Endodermal cell (in vitro differentiated cells): ENCODE measurements around the gene UQCC2. TPM values are rescaled to one million over a fixed set of nuclear protein-coding genes. Genes with fewer than 3 reads are reported as not detected.

Experiments
- DNase-seq: peaks from one replicate; pipeline ENCODE4 v3.0.0-alpha.2; 2017
- H3K27ac ChIP-seq: 2 replicates; pipeline ENCODE4 v1.5.1; 2013; ENCODE audit warnings: mild to moderate bottlenecking, low read depth, low read length, moderate library complexity
- H3K27me3 ChIP-seq: 2 replicates; pipeline ENCODE4 v1.6.1; 2013; ENCODE audit warnings: mild to moderate bottlenecking, low read length, moderate library complexity; ENCODE audit not compliant: insufficient read depth, control insufficient read depth, poor library complexity, severe bottlenecking
- H3K36me3 ChIP-seq: 2 replicates; pipeline ENCODE4 v1.7.0; 2013; ENCODE audit warnings: mild to moderate bottlenecking, low read length, moderate library complexity; ENCODE audit not compliant: control insufficient read depth, insufficient read depth
- H3K4me1 ChIP-seq: one replicate; pipeline ENCODE4 v1.7.0; 2013; ENCODE audit warnings: low read length; ENCODE audit not compliant: control insufficient read depth, insufficient read depth
- H3K4me3 ChIP-seq: 2 replicates; pipeline ENCODE4 v1.5.1; 2013; ENCODE audit warnings: mild to moderate bottlenecking, low read length, moderate library complexity
- H3K9ac ChIP-seq: 2 replicates; pipeline ENCODE4 v1.6.1; 2013; ENCODE audit warnings: mild to moderate bottlenecking, low read length, moderate library complexity; ENCODE audit not compliant: poor library complexity, severe bottlenecking; ENCODE audit errors: extremely low read depth
- H3K9me3 ChIP-seq: 2 replicates; pipeline ENCODE4 v1.6.1; 2013; ENCODE audit warnings: mild to moderate bottlenecking, low read length, moderate library complexity; ENCODE audit not compliant: control insufficient read depth
- H3K27ac Mint-ChIP-seq: 2 replicates; pipeline ENCODE4 v1.8.0; 2020; ENCODE audit warnings: mixed read lengths
- H3K27me3 Mint-ChIP-seq: 2 replicates; pipeline ENCODE4 v1.8.0; 2021; ENCODE audit warnings: mild to moderate bottlenecking, mixed read lengths; ENCODE audit not compliant: insufficient read depth
- H3K36me3 Mint-ChIP-seq: 2 replicates; pipeline ENCODE4 v1.8.0; 2020; ENCODE audit warnings: low read depth, mixed read lengths
- H3K4me1 Mint-ChIP-seq: 2 replicates; pipeline ENCODE4 v1.8.0; 2020; ENCODE audit warnings: mixed read lengths
- H3K4me3 Mint-ChIP-seq: 2 replicates; pipeline ENCODE4 v1.8.0; 2020; ENCODE audit warnings: mild to moderate bottlenecking, moderate library complexity, mixed read lengths
- H3K9me3 Mint-ChIP-seq: 2 replicates; pipeline ENCODE4 v1.8.0; 2020; ENCODE audit warnings: mild to moderate bottlenecking, mixed read lengths
- WGBS, 2 experiments: methylation state at CpG; one replicate each; pipeline versions ENCODE4 v1.1.5 to v1.1.7; 2013; ENCODE audit warnings: missing lambda C conversion rate in 2 of 2, mixed read lengths in 1 of 2; ENCODE audit not compliant: insufficient coverage in 1 of 2, insufficient read length in 1 of 2; 5-methylcytosine and 5-hydroxymethylcytosine counted together
- total RNA-seq, 2 donors: library from RNA; stranded (reverse); fragmentation: NEBNext Ultra II Directional in 1 of 2; extraction: Animal tissue kit (Norgen Biotek cat#: 25700) in 1 of 2; gene quantifications; 2 replicates in 1 of 2; 3 replicates in 1 of 2; pipeline ENCODE4 v1.2.1, GENCODE V29; 2021
- TF ChIP-seq, protein P1 (sequence below): fragments of 200-600 bp; sonication (generic); conservative IDR thresholded peaks from 2 replicates; pipeline ENCODE4 v1.5.0; 2021; ENCODE audit warnings: antibody characterized with exemption, mild to moderate bottlenecking

Gene UQCC2
- total RNA-seq, 2 donors from 2014 or later: 120 to 174 TPM

DNA sequence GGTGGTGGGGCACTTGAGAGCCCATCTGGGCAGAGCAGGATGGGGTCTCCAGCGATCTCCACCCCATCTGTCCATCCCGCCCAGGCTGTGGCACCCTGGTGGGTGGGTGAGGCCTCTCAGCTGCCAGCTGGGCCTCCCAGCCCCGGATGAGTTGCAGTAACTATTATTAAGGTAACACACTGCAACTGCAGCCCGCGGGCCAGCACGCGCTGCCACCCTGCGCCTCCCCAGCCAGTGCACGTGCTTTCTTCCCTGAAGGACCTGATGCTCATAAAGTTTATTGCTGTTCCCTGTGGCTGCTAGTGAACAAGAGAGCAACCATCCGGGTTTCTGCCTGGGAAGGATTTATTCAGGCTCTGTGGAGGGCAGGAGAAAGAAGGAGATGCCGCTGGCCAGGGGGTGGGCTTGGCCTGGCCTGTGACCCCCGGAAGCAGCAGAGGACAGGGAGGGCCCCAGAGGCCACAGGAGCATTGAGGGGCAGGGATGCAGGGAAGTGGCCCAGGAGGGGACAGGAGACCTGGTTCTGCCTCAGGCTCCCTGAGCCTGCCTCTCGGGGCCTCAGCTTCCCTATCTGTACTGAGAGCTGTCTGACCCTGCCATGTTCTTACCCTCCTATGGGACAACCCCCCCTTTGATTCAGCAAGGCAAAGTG, 33.5 kb upstream of the UQCC2 start:
- no peak overlapping the region for H3K9ac ChIP-seq
- Mint-ChIP-seq H3K27me3 (peaks cover 8% of the 10 kb centered on the region), H3K36me3 (no peaks in the 10 kb centered on the region), H3K27ac (no peak overlapping the region), H3K9me3 (no peaks in the 10 kb centered on the region), H3K4me3 (no peak overlapping the region), H3K4me1 (peaks cover 33% of the 10 kb centered on the region)
- no peaks in the 10 kb centered on the region for H3K9me3 ChIP-seq
- WGBS, 2 experiments: 72 to 81% methylated on average over 10 to 13 of the region's 13 CpGs
- H3K4me3 ChIP-seq: no peak overlapping the region
- DNase-seq: no peak
- peaks cover 22% of the 10 kb centered on the region for H3K4me1 ChIP-seq
- no peaks in the 10 kb centered on the region for H3K36me3 ChIP-seq
- H3K27ac ChIP-seq: peak overlapping the region; percentile 71
- TF ChIP-seq, protein P1, sequence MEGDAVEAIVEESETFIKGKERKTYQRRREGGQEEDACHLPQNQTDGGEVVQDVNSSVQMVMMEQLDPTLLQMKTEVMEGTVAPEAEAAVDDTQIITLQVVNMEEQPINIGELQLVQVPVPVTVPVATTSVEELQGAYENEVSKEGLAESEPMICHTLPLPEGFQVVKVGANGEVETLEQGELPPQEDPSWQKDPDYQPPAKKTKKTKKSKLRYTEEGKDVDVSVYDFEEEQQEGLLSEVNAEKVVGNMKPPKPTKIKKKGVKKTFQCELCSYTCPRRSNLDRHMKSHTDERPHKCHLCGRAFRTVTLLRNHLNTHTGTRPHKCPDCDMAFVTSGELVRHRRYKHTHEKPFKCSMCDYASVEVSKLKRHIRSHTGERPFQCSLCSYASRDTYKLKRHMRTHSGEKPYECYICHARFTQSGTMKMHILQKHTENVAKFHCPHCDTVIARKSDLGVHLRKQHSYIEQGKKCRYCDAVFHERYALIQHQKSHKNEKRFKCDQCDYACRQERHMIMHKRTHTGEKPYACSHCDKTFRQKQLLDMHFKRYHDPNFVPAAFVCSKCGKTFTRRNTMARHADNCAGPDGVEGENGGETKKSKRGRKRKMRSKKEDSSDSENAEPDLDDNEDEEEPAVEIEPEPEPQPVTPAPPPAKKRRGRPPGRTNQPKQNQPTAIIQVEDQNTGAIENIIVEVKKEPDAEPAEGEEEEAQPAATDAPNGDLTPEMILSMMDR: no peak
- H3K27me3 ChIP-seq: no peaks in the 10 kb centered on the region

DNA sequence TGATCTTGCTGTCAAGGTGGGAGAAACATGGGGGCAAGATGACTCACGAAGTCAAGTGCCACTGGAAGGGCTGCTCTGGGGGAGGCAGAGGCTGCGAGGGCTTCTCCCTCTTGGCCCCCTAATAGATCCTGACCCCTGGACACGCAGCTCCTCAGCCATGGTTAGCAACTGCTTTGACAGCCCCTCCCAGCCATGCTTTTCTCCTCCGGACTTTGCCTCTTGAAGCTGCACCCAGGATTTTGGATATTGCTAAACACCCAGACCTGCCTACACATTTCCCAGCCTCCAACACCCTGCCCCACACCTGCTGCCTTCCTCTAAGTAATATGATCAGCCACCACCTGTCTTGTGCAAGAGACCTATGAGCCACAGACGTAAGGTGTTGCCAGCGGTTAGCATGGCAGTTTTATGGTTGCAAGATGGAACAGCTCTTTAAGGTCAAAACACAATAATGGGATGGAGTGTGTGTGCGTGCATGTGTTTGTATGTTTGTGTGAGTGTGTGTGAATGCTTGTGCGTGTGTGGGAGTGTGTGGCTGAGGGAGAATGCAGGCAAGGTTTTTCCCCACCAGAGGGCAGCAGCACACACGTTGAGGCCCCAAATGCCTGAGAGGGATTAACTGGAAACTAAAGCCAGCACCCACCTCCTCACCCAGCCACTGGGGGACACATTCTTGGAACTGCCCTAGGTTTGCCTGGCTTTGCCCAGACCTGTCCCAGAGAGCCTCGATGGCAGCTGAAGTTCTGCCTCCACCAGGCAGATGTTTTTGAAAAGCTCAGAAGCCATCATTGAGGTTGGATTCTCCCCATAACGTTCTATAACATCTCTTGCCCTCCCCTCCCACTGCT, 32.7 kb upstream of the UQCC2 start:
- Histone ChIP-seq H3K9me3 (no peaks in the 10 kb centered on the region), H3K27me3 (no peaks in the 10 kb centered on the region), H3K27ac (no peak overlapping the region), H3K4me3 (no peak overlapping the region), H3K4me1 (peaks cover 17% of the 10 kb centered on the region), H3K9ac (no peak overlapping the region), H3K36me3 (no peaks in the 10 kb centered on the region)
- Mint-ChIP-seq H3K4me3 (no peak overlapping the region), H3K9me3 (no peaks in the 10 kb centered on the region), H3K4me1 (peaks cover 26% of the 10 kb centered on the region), H3K36me3 (no peaks in the 10 kb centered on the region), H3K27me3 (peaks cover 8% of the 10 kb centered on the region), H3K27ac (no peak overlapping the region)
- TF ChIP-seq, protein P1: peak; percentile 96
- WGBS, 2 experiments: 58 to 61% methylated on average over 7 to 11 of the region's 11 CpGs
- DNase-seq: peak; percentile 93

DNA sequence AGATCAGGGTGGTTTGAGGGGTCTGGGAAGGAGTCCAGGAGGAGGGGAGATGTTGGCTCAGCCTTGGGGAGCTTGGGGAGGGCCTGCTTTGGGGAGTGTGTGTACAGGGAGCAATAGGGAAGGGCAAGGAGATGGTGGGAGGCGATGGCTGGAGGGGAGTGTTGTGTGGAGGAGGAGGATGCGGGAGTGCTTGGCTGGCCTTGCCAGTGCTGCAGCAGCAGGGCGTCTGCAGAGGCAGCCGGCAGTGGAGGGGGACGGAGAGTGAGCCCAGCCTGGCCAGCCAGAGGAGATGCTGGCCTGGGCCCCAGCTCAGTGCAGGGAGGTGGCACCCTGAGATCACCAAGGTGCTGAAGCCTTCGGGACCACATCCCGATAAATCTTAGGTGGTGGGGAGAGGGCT, 31.3 kb upstream of the UQCC2 start:
- TF ChIP-seq, protein P1: no peak
- no peak overlapping the region for H3K4me3 Mint-ChIP-seq
- no peak overlapping the region for H3K27ac Mint-ChIP-seq
- no peaks in the 10 kb centered on the region for H3K9me3 ChIP-seq
- no peaks in the 10 kb centered on the region for H3K27me3 ChIP-seq
- no peak overlapping the region for H3K4me3 ChIP-seq
- peaks cover 7% of the 10 kb centered on the region for H3K27me3 Mint-ChIP-seq
- no peak for DNase-seq
- no peaks in the 10 kb centered on the region for H3K9me3 Mint-ChIP-seq
- no peak overlapping the region for H3K27ac ChIP-seq
- H3K36me3 ChIP-seq: no peaks in the 10 kb centered on the region
- peaks cover 11% of the 10 kb centered on the region for H3K4me1 ChIP-seq
- peaks cover 21% of the 10 kb centered on the region for H3K4me1 Mint-ChIP-seq
- no peak overlapping the region for H3K9ac ChIP-seq
- H3K36me3 Mint-ChIP-seq: no peaks in the 10 kb centered on the region
- 78 to 100% methylated on average over 2 to 7 of the region's 7 CpGs for WGBS, 2 experiments
